Neuronal stem cell (in vitro differentiated cells): ENCODE results near the gene ODF4.

Experiments
- DNase-seq: peaks from one replicate; pipeline ENCODE4 v3.0.0-alpha.2; 2013; ENCODE audit warnings: low spot score
- H2AFZ ChIP-seq: one replicate; pipeline ENCODE4 v1.6.1; 2013; ENCODE audit warnings: mild to moderate bottlenecking, low read length, inconsistent platforms
- H2AK5ac ChIP-seq: 2 replicates; pipeline ENCODE4 v1.6.1; 2013; ENCODE audit warnings: low read depth, mild to moderate bottlenecking, inconsistent platforms, low read length, moderate library complexity, mixed read lengths
- H2BK120ac ChIP-seq: 2 replicates; pipeline ENCODE4 v1.6.1; 2013; ENCODE audit warnings: low read depth, mild to moderate bottlenecking, inconsistent platforms, low read length, moderate library complexity, mixed read lengths
- H2BK12ac ChIP-seq: one replicate; pipeline ENCODE4 v1.6.1; 2013; ENCODE audit warnings: low read length, inconsistent platforms
- H2BK15ac ChIP-seq: 2 replicates; pipeline ENCODE4 v1.6.1; 2013; ENCODE audit warnings: mild to moderate bottlenecking, low read length, inconsistent platforms, mixed read lengths
- H2BK5ac ChIP-seq: one replicate; pipeline ENCODE4 v1.6.1; 2013; ENCODE audit warnings: inconsistent platforms, mild to moderate bottlenecking, low read length, moderate library complexity
- H3K14ac ChIP-seq: one replicate; pipeline ENCODE4 v1.6.1; 2013; ENCODE audit warnings: low read length, inconsistent platforms
- H3K18ac ChIP-seq: 2 replicates; pipeline ENCODE4 v1.6.1; 2013; ENCODE audit warnings: low read length, inconsistent platforms
- H3K23ac ChIP-seq: 2 replicates; pipeline ENCODE4 v1.6.1; 2013; ENCODE audit warnings: low read depth, mild to moderate bottlenecking, mixed read lengths, low read length, inconsistent platforms; ENCODE audit not compliant: poor library complexity
- H3K27ac ChIP-seq: replicated peaks from 3 replicates; pipeline ENCODE4 v1.5.1; 2013; ENCODE audit warnings: low read length, inconsistent platforms
- H3K27me3 ChIP-seq, 3 experiments: 2 replicates each; pipeline ENCODE4 v1.6.1; 2013; ENCODE audit warnings: low read length in 3 of 3, mild to moderate bottlenecking in 2 of 3, inconsistent platforms in 1 of 3, low read depth in 1 of 3, mixed read lengths in 1 of 3, moderate library complexity in 1 of 3; ENCODE audit not compliant: control insufficient read depth in 3 of 3, insufficient read depth in 3 of 3
- H3K36me3 ChIP-seq, 2 donors: replicated peaks in 1 of 2; 2 replicates each; pipeline ENCODE4 v1.6.1; 2013; ENCODE audit warnings: low read length in 2 of 2; ENCODE audit not compliant: control insufficient read depth in 2 of 2, insufficient read depth in 2 of 2
- H3K4ac ChIP-seq: 2 replicates; pipeline ENCODE4 v1.6.1; 2013; ENCODE audit warnings: inconsistent platforms, mild to moderate bottlenecking, low read length, moderate library complexity
- H3K4me1 ChIP-seq, 2 donors: 1 replicate in 1 of 2; 2 replicates in 1 of 2; pipeline ENCODE4 v1.6.1; 2013; ENCODE audit warnings: low read length in 2 of 2, low read depth in 1 of 2; ENCODE audit not compliant: control insufficient read depth in 2 of 2, insufficient read depth in 1 of 2
- H3K4me2 ChIP-seq: one replicate; pipeline ENCODE4 v1.6.1; 2013; ENCODE audit warnings: mild to moderate bottlenecking, low read length, inconsistent platforms; ENCODE audit not compliant: insufficient read depth, poor library complexity, severe bottlenecking
- H3K4me3 ChIP-seq, 2 donors: 2 replicates each; pipeline ENCODE4 v1.5.1; 2013; ENCODE audit warnings: low read length in 2 of 2, mild to moderate bottlenecking in 2 of 2, inconsistent platforms in 1 of 2, moderate library complexity in 1 of 2
- H3K79me1 ChIP-seq: one replicate; pipeline ENCODE4 v1.6.1; 2013; ENCODE audit warnings: low read depth, mild to moderate bottlenecking, inconsistent platforms, low read length, moderate library complexity
- H3K9ac ChIP-seq: one replicate; pipeline ENCODE4 v1.6.1; 2013; ENCODE audit warnings: mild to moderate bottlenecking, low read depth, low read length, inconsistent platforms; ENCODE audit not compliant: poor library complexity
- H3K9me3 ChIP-seq, 2 donors: replicated peaks in 1 of 2; 2 replicates each; pipeline versions ENCODE3 to v1.6.1; 2013; ENCODE audit warnings: low read length in 2 of 2, mild to moderate bottlenecking in 2 of 2, inconsistent platforms in 1 of 2, low read depth in 1 of 2, mixed read lengths in 1 of 2, moderate library complexity in 1 of 2; ENCODE audit not compliant: control insufficient read depth in 2 of 2, insufficient read depth in 1 of 2
- H4K8ac ChIP-seq: one replicate; pipeline ENCODE4 v1.6.1; 2013; ENCODE audit warnings: low read depth, mild to moderate bottlenecking, inconsistent platforms, low read length, moderate library complexity
- H4K91ac ChIP-seq: one replicate; pipeline ENCODE4 v1.6.1; 2013; ENCODE audit warnings: low read length, low read depth, mild to moderate bottlenecking, inconsistent platforms; ENCODE audit not compliant: poor library complexity
- WGBS, 2 donors: extraction: QIAGEN DNeasy Blood & Tissue Kit; methylation state at CpG; one replicate each; pipeline ENCODE4 v1.1.7; 2013; ENCODE audit warnings: missing lambda C conversion rate in 2 of 2, mixed read lengths in 1 of 2; ENCODE audit not compliant: insufficient read length in 2 of 2, insufficient replicate concordance in 1 of 2; ENCODE audit errors: extremely low coverage in 2 of 2; 5-methylcytosine and 5-hydroxymethylcytosine counted together

Gene ODF4

GRCh38 chr17:8365143-8365542 lies 25.5 kb downstream of the ODF4 start:
- Histone ChIP-seq H2BK15ac (no peak overlapping the region), H3K4me1 (no peaks in the 10 kb centered on the region), H3K27ac (no peak overlapping the region), H3K36me3 (peaks cover 11 to 37% of the 10 kb centered on the region in 2 donors), H4K8ac (no peak overlapping the region), H3K9me3 (no peaks in the 10 kb centered on the region), H2AFZ (no peak overlapping the region), H3K4ac (no peak overlapping the region), H3K79me1 (peaks cover 1% of the 10 kb centered on the region), H3K4me2 (no peak overlapping the region), H2BK12ac (no peak overlapping the region), H3K9ac (no peak overlapping the region), H3K18ac (no peak overlapping the region), H3K27me3 (no peaks in the 10 kb centered on the region), H2BK120ac (no peak overlapping the region), H3K4me3 (peak overlapping the region in 1 of 2 donors; percentile 9), H2BK5ac (no peak overlapping the region), H2AK5ac (no peak overlapping the region), H3K23ac (no peak overlapping the region), H4K91ac (no peak overlapping the region), H3K14ac (no peak overlapping the region)
- no peak for DNase-seq
- no CpG with 5 or more reads among the region's 1 CpG for WGBS, 2 donors

GRCh38 chr17:8366231-8366630 lies 26.6 kb downstream of the ODF4 start:
- H3K36me3 ChIP-seq = peaks cover 12 to 46% of the 10 kb centered on the region in 2 donors
- H2AFZ ChIP-seq = no peak overlapping the region
- no peak overlapping the region for H3K18ac ChIP-seq
- no peak overlapping the region for H2BK5ac ChIP-seq
- no peak overlapping the region for H2BK120ac ChIP-seq
- H3K4me3 ChIP-seq = no peak overlapping the region
- WGBS, 2 donors = no CpG with 5 or more reads among the region's 2 CpGs
- H3K23ac ChIP-seq = no peak overlapping the region
- no peak overlapping the region for H2AK5ac ChIP-seq
- no peak overlapping the region for H3K4ac ChIP-seq
- no peak overlapping the region for H3K14ac ChIP-seq
- H3K27ac ChIP-seq = no peak overlapping the region
- H3K4me2 ChIP-seq = no peak overlapping the region
- H2BK15ac ChIP-seq = no peak overlapping the region
- H3K4me1 ChIP-seq = no peaks in the 10 kb centered on the region
- H4K91ac ChIP-seq = no peak overlapping the region
- no peaks in the 10 kb centered on the region for H3K9me3 ChIP-seq
- H2BK12ac ChIP-seq = no peak overlapping the region
- H4K8ac ChIP-seq = no peak overlapping the region
- H3K27me3 ChIP-seq = no peaks in the 10 kb centered on the region
- H3K79me1 ChIP-seq = peaks cover 1% of the 10 kb centered on the region
- no peak overlapping the region for H3K9ac ChIP-seq
- DNase-seq = no peak

GRCh38 chr17:8368193-8368592 lies 28.6 kb downstream of the ODF4 start:
- no peak overlapping the region for H2BK12ac ChIP-seq
- no peaks in the 10 kb centered on the region for H3K9me3 ChIP-seq
- no peak overlapping the region for H2AFZ ChIP-seq
- H3K27ac ChIP-seq = no peak overlapping the region
- H3K27me3 ChIP-seq = no peaks in the 10 kb centered on the region
- H3K4me3 ChIP-seq = no peak overlapping the region
- H4K8ac ChIP-seq = no peak overlapping the region
- H3K79me1 ChIP-seq = peaks cover 1% of the 10 kb centered on the region
- H3K4me1 ChIP-seq = no peaks in the 10 kb centered on the region
- H3K4ac ChIP-seq = no peak overlapping the region
- H3K36me3 ChIP-seq = peaks cover 16 to 57% of the 10 kb centered on the region in 2 donors
- no peak overlapping the region for H2BK15ac ChIP-seq
- WGBS, 2 donors = no CpG with 5 or more reads among the region's 3 CpGs
- H3K14ac ChIP-seq = no peak overlapping the region
- DNase-seq = no peak
- no peak overlapping the region for H3K23ac ChIP-seq
- H2BK120ac ChIP-seq = no peak overlapping the region
- no peak overlapping the region for H3K4me2 ChIP-seq
- H3K9ac ChIP-seq = no peak overlapping the region
- no peak overlapping the region for H3K18ac ChIP-seq
- no peak overlapping the region for H2BK5ac ChIP-seq
- no peak overlapping the region for H4K91ac ChIP-seq
- H2AK5ac ChIP-seq = no peak overlapping the region

- H2BK15ac ChIP-seq = no peak overlapping the region
- no peak overlapping the region for H3K23ac ChIP-seq
- H3K9me3 ChIP-seq = no peaks in the 10 kb centered on the region
- no peaks in the 10 kb centered on the region for H3K4me1 ChIP-seq
- H3K36me3 ChIP-seq = peaks cover 14 to 52% of the 10 kb centered on the region in 2 donors
- peaks cover 1% of the 10 kb centered on the region for H3K79me1 ChIP-seq
- H4K91ac ChIP-seq = no peak overlapping the region
- H2AFZ ChIP-seq = no peak overlapping the region
- no peak overlapping the region for H2BK120ac ChIP-seq
- no peak overlapping the region for H3K14ac ChIP-seq
- H3K18ac ChIP-seq = no peak overlapping the region
- no peak for DNase-seq
- H3K4me2 ChIP-seq = no peak overlapping the region
- no peak overlapping the region for H2AK5ac ChIP-seq
- no peak overlapping the region for H3K4ac ChIP-seq
- H3K4me3 ChIP-seq = no peak overlapping the region
- H2BK12ac ChIP-seq = no peak overlapping the region
- WGBS, 2 donors = no CpG with 5 or more reads among the region's 8 CpGs
- no peak overlapping the region for H2BK5ac ChIP-seq
- no peak overlapping the region for H4K8ac ChIP-seq
- H3K9ac ChIP-seq = no peak overlapping the region
- no peak overlapping the region for H3K27ac ChIP-seq
- H3K27me3 ChIP-seq = no peaks in the 10 kb centered on the region
Observed at GRCh38 chr17:8369944-8370343, 30.3 kb downstream of the ODF4 start.
